K562 (cell line): ENCODE data around the gene CFAP141. TPM values are rescaled to one million over a fixed set of nuclear protein-coding genes. Genes with fewer than 3 reads are reported as not detected.

Experiments
- EGR1 ChIP-seq: fragments of 450-650 bp; conservative IDR thresholded peaks from 2 replicates; pipeline ENCODE4 v1.6.1; 2017; ENCODE audit warnings: mild to moderate bottlenecking
- ETV6 ChIP-seq, 3 experiments: fragments of 150-350 bp in 1 of 3; sonication (generic) in 1 of 3; formaldehyde crosslinking in 1 of 3; IDR thresholded peaks; 2 replicates each; pipeline versions ENCODE4 v1.6.1 to v1.8.0; 2014 to 2022; ENCODE audit warnings: borderline replicate concordance in 2 of 3, low read depth in 2 of 3, antibody characterized with exemption in 1 of 3, low read length in 1 of 3, mild to moderate bottlenecking in 1 of 3, missing genetic modification reagents in 1 of 3
- FOXA1 ChIP-seq: fragments of 450-650 bp; IDR thresholded peaks from 2 replicates; pipeline ENCODE4 v1.6.1; 2016; ENCODE audit warnings: mild to moderate bottlenecking, borderline replicate concordance
- HMG20A ChIP-seq: fragments of 450-650 bp; formaldehyde crosslinking; conservative IDR thresholded peaks from 2 replicates; pipeline ENCODE4 v1.4.0; 2020; ENCODE audit warnings: mild to moderate bottlenecking, mixed read lengths
- NEUROD1 ChIP-seq: fragments of 150-350 bp; IDR thresholded peaks from 2 replicates; pipeline ENCODE4 v1.6.1; 2014; ENCODE audit warnings: borderline replicate concordance, low read length, low read depth; ENCODE audit not compliant: partially characterized antibody
- SREBF1 ChIP-seq: fragments of 150-350 bp; IDR thresholded peaks from 2 replicates; pipeline ENCODE4 v1.6.1; 2014; ENCODE audit warnings: antibody characterized with exemption, low read depth, low read length, borderline replicate concordance
- TAF15 ChIP-seq: fragments of 200-400 bp; formaldehyde crosslinking; IDR thresholded peaks from 2 replicates; pipeline ENCODE4 v1.6.1; 2017; ENCODE audit warnings: mild to moderate bottlenecking, low read depth, low read length, moderate library complexity
- TSC22D4 ChIP-seq: fragments of 450-650 bp; IDR thresholded peaks from 2 replicates; pipeline ENCODE4 v1.6.1; 2016; ENCODE audit warnings: missing genetic modification characterization, missing biosample characterization, control low read depth
- U2AF1 ChIP-seq: fragments of 200-400 bp; formaldehyde crosslinking; optimal IDR thresholded peaks from 2 replicates; pipeline ENCODE3; 2017; ENCODE audit warnings: mild to moderate bottlenecking, low read depth, low read length, moderate library complexity
- ZBTB34 ChIP-seq: fragments of 250-450 bp; sonication (Bioruptor Pico); IDR thresholded peaks from 2 replicates; pipeline ENCODE4 v1.8.0; 2021; ENCODE audit warnings: mild to moderate bottlenecking, moderate library complexity
- ZNF436 ChIP-seq: fragments of 250-450, 450-650 bp; sonication (Bioruptor Pico); formaldehyde crosslinking; IDR thresholded peaks from 2 replicates; pipeline ENCODE4 v1.7.0; 2020; ENCODE audit warnings: mild to moderate bottlenecking
- polyA plus RNA-seq, 8 experiments: library from polyadenylated mRNA; depleted of rRNA in 4 of 8; stranded (reverse) in 5 of 8; unstranded in 3 of 8; fragments of >200 nt; fragmentation: Nextera tagmentation in 2 of 8; fragmentation: Illumina TruSeq in 1 of 8; extraction: Ambion mirVana in 2 of 8; extraction: Trizol in 1 of 8; gene quantifications; 2 replicates each; pipeline versions ENCODE4 v1.2.1 to v1.2.3, GENCODE V29; 2011 to 2014; ENCODE audit warnings: inconsistent platforms in 1 of 8, missing spikeins in 1 of 8
- total RNA-seq, 7 experiments: library from RNA; depleted of rRNA in 6 of 7; stranded (reverse); fragments of >200 nt in 6 of 7; fragmentation: Illumina TruSeq in 2 of 7; extraction: Trizol in 2 of 7; gene quantifications; 2 replicates each; pipeline versions ENCODE4 v1.2.1 to v1.2.3, GENCODE V29; 2011 to 2021; ENCODE audit warnings: low replicate concordance in 1 of 7
- TF ChIP-seq, protein P1 (sequence below): fragments of 450-650 bp; IDR thresholded peaks from 2 replicates; pipeline ENCODE4 v1.6.1; 2016; ENCODE audit warnings: low read depth
- TF ChIP-seq, protein P2 (sequence below): fragments of 450-650 bp; IDR thresholded peaks from 2 replicates; pipeline ENCODE4 v1.7.0; 2016; ENCODE audit warnings: borderline replicate concordance
- TF ChIP-seq, protein P3 (sequence below): fragments of 450-650 bp; formaldehyde crosslinking; IDR thresholded peaks from 2 replicates; pipeline ENCODE4 v1.4.0; 2022; ENCODE audit warnings: mild to moderate bottlenecking, moderate library complexity

Gene CFAP141
- total and polyA plus RNA-seq, 9 of the 15 experiments (the other 6 are each of a cell fraction or from before 2014, with no cell fraction given): not detected

DNA sequence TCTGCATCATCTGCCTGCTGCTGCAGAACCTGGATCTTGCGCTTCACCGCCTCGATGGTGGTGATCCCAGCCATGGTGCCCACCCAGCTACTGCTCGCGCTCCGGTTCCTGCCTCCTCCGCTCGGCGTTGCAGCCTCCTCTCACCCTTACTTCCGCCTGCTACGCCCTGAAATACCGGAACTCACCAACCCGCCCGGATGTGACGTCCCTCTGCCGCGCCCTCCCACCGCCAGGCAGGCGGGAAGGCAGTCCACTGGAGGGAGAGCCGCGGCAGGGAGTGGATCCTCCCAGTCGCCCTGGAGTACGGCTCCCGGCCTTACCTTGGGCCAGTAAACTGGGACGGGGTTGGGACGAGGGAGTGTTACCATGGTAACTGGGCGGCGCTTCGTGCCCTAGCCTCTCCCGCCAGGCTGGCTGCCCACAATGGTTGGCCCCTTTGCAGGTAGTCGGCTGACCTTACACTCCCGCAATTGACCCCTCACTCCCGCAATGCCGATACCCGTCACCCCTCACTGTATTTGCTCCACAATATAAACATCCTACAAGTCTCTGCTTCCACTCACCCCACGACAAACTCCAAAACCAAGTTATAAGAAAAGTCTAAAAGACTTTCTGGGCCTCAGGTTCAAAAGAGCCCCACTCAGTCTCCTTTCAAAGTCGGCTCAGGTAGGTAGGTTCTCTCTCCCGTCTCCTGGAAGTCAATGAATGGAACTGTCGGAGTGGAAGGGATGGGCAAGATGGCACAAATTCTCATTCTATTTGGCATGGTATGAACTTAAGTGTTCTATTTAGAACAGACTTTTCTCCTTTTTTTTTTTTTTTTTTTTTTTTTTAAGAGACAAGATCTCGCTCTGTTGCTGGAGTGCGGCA lies 22.9 kb downstream of the CFAP141 start (continued):
- no peak for TF ChIP-seq HMG20A
- TF ChIP-seq EGR1: peak; percentile 49
- no peak for TF ChIP-seq SREBF1
- TF ChIP-seq ZNF436 (CRISPR knock-in tag): no peak
- TF ChIP-seq TAF15: no peak
- TF ChIP-seq, protein P1, sequence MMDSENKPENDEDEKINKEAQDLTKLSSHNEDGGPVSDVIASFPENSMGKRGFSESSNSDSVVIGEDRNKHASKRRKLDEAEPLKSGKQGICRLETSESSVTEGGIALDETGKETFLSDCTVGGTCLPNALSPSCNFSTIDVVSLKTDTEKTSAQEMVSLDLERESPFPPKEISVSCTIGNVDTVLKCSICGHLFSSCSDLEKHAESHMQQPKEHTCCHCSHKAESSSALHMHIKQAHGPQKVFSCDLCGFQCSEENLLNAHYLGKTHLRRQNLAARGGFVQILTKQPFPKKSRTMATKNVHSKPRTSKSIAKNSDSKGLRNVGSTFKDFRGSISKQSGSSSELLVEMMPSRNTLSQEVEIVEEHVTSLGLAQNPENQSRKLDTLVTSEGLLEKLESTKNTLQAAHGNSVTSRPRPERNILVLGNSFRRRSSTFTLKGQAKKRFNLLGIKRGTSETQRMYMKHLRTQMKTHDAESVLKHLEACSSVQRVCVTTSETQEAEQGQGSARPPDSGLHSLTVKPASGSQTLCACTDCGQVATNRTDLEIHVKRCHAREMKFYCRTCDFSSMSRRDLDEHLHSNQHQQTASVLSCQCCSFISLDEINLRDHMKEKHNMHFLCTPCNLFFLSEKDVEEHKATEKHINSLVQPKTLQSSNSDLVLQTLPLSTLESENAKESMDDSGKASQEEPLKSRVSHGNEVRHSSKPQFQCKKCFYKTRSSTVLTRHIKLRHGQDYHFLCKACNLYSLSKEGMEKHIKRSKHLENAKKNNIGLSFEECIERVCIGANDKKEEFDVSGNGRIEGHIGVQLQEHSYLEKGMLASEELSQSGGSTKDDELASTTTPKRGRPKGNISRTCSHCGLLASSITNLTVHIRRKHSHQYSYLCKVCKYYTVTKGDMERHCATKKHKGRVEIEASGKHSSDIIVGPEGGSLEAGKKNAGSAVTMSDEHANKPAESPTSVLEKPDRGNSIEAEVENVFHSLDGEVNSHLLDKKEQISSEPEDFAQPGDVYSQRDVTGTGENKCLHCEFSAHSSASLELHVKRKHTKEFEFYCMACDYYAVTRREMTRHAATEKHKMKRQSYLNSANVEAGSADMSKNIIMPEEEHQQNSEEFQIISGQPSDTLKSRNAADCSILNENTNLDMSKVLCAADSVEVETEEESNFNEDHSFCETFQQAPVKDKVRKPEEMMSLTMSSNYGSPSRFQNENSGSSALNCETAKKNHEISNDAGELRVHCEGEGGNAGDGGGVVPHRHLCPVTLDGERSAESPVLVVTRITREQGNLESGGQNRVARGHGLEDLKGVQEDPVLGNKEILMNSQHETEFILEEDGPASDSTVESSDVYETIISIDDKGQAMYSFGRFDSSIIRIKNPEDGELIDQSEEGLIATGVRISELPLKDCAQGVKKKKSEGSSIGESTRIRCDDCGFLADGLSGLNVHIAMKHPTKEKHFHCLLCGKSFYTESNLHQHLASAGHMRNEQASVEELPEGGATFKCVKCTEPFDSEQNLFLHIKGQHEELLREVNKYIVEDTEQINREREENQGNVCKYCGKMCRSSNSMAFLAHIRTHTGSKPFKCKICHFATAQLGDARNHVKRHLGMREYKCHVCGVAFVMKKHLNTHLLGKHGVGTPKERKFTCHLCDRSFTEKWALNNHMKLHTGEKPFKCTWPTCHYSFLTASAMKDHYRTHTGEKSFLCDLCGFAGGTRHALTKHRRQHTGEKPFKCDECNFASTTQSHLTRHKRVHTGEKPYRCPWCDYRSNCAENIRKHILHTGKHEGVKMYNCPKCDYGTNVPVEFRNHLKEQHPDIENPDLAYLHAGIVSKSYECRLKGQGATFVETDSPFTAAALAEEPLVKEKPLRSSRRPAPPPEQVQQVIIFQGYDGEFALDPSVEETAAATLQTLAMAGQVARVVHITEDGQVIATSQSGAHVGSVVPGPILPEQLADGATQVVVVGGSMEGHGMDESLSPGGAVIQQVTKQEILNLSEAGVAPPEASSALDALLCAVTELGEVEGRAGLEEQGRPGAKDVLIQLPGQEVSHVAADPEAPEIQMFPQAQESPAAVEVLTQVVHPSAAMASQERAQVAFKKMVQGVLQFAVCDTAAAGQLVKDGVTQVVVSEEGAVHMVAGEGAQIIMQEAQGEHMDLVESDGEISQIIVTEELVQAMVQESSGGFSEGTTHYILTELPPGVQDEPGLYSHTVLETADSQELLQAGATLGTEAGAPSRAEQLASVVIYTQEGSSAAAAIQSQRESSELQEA: no peak
- no peak for TF ChIP-seq TSC22D4
- TF ChIP-seq U2AF1: no peak
- peak; percentile 90 for TF ChIP-seq NEUROD1
- no peak for TF ChIP-seq FOXA1
- TF ChIP-seq, protein P2, sequence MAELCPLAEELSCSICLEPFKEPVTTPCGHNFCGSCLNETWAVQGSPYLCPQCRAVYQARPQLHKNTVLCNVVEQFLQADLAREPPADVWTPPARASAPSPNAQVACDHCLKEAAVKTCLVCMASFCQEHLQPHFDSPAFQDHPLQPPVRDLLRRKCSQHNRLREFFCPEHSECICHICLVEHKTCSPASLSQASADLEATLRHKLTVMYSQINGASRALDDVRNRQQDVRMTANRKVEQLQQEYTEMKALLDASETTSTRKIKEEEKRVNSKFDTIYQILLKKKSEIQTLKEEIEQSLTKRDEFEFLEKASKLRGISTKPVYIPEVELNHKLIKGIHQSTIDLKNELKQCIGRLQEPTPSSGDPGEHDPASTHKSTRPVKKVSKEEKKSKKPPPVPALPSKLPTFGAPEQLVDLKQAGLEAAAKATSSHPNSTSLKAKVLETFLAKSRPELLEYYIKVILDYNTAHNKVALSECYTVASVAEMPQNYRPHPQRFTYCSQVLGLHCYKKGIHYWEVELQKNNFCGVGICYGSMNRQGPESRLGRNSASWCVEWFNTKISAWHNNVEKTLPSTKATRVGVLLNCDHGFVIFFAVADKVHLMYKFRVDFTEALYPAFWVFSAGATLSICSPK: no peak
- TF ChIP-seq ZBTB34 (CRISPR knock-in tag): no peak
- TF ChIP-seq ETV6 (IDR thresholded peaks at IDR 0.05; ENCODE audit: borderline replicate concordance in 1 of 2, low read depth in 2 of 2, low read length in 1 of 2): no peak
- TF ChIP-seq ETV6 (CRISPR knock-in tag; IDR thresholded peaks at IDR 0.05; ENCODE audit: borderline replicate concordance): no peak
- TF ChIP-seq, protein P3, sequence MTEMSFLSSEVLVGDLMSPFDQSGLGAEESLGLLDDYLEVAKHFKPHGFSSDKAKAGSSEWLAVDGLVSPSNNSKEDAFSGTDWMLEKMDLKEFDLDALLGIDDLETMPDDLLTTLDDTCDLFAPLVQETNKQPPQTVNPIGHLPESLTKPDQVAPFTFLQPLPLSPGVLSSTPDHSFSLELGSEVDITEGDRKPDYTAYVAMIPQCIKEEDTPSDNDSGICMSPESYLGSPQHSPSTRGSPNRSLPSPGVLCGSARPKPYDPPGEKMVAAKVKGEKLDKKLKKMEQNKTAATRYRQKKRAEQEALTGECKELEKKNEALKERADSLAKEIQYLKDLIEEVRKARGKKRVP (CRISPR knock-in tag): no peak
